Fibroblast of skin of left quadriceps (primary cell): ENCODE measurements around the gene BMS1.
"Not testable (repeated sequence)": the region's sequence is repeated elsewhere in the genome, so short reads cannot be mapped to it uniquely, and the experiment has no call there.

Source experiments
- DNase-seq, 2 experiments: peaks; one replicate each; pipeline ENCODE4 v3.0.0-alpha.2; 2013; ENCODE audit warnings: low read depth in 2 of 2

The BMS1 gene, protein sequence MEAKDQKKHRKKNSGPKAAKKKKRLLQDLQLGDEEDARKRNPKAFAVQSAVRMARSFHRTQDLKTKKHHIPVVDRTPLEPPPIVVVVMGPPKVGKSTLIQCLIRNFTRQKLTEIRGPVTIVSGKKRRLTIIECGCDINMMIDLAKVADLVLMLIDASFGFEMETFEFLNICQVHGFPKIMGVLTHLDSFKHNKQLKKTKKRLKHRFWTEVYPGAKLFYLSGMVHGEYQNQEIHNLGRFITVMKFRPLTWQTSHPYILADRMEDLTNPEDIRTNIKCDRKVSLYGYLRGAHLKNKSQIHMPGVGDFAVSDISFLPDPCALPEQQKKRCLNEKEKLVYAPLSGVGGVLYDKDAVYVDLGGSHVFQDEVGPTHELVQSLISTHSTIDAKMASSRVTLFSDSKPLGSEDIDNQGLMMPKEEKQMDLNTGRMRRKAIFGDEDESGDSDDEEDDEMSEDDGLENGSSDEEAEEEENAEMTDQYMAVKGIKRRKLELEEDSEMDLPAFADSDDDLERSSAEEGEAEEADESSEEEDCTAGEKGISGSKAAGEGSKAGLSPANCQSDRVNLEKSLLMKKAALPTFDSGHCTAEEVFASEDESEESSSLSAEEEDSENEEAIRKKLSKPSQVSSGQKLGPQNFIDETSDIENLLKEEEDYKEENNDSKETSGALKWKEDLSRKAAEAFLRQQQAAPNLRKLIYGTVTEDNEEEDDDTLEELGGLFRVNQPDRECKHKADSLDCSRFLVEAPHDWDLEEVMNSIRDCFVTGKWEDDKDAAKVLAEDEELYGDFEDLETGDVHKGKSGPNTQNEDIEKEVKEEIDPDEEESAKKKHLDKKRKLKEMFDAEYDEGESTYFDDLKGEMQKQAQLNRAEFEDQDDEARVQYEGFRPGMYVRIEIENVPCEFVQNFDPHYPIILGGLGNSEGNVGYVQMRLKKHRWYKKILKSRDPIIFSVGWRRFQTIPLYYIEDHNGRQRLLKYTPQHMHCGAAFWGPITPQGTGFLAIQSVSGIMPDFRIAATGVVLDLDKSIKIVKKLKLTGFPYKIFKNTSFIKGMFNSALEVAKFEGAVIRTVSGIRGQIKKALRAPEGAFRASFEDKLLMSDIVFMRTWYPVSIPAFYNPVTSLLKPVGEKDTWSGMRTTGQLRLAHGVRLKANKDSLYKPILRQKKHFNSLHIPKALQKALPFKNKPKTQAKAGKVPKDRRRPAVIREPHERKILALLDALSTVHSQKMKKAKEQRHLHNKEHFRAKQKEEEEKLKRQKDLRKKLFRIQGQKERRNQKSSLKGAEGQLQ

DNA sequence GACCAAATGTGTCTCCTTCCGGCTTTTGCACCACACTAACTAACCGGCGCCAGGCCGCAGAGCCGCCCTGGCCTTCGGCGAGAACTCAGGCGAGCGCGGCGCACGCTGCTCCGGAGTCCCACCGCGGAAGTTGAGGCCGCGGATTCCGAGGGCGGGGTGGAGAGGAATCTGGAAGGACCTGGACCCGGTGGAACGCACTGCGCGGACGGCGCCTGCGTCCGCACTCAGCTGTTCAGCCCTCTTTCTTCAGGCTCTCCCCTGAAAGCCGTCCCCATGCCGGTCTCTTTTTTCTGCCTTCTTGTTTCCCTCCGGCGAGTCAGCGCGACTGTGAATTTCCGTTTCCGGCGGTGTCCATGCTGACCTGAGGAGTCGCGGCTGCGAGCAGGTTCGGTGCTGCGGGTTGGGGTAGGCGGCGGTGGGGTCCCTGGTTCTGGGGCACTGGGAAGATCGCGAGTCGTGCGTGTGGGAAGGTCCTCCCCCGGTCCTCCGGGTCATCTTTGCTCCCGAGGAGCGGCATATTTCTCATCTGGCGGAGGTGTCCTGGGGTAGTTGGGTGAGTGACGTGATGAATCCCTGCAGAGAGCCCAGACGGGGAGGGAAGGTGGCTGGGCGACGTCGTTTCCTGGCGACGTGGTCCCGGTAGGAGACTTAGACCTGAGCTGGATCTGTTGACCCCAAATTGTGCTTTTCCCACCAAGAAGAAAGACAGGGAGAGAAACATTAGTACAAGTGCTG is at the start of gene BMS1:
Gene BMS1 (plus strand): TSS at position 350 of the 735 bp plus-strand sequence. CDS start 1,600 bp downstream, outside the sequence.
- peak; percentile 85 to 88 for DNase-seq

GRCh38 chr10:42734536-42734935 is 48.1 kb upstream of the BMS1 start:
- no peak for DNase-seq

DNA sequence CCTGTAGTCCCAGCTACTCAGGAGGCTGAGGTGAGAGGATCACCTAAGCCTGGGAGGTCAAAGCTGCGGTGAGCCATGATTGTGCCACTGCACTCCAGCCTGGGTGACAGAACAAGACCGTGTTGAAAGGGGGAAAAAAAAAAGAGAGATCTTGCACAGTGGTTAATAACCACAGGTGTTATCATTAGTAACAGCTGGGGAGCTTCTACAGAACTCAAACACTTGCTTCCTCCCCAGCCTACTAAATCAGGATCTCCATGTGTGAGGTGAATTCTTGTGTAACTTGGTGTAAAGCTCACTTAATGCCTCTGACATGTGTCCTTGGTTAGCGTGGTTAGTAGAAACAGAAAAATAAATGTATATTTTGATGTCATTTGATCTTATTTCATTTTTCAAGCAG is 43.9 kb upstream of the BMS1 start:
- DNase-seq, result no peak

DNA sequence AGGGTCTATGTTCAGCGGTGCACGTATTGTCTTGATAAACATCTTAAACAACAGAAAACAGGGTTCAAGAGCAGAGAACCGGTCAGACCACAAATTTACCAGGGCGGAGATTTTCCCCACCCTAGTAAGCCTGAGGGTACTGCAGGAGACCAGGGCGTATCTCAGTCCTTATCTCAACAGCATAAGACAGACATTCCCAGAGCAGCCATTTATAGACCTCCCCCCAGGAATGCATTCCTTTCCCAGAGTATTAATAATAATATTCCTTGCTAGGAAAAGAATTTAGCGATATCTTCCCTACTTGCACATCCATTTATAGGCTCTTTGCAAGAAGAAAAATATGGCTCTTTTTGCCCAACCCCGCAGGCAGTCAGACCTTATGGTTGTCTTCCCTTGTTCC is 41.1 kb upstream of the BMS1 start:
- not testable (repeated sequence) for DNase-seq

- no peak for DNase-seq
Observed at GRCh38 chr10:42743697-42744096, 38.9 kb upstream of the BMS1 start.

DNA sequence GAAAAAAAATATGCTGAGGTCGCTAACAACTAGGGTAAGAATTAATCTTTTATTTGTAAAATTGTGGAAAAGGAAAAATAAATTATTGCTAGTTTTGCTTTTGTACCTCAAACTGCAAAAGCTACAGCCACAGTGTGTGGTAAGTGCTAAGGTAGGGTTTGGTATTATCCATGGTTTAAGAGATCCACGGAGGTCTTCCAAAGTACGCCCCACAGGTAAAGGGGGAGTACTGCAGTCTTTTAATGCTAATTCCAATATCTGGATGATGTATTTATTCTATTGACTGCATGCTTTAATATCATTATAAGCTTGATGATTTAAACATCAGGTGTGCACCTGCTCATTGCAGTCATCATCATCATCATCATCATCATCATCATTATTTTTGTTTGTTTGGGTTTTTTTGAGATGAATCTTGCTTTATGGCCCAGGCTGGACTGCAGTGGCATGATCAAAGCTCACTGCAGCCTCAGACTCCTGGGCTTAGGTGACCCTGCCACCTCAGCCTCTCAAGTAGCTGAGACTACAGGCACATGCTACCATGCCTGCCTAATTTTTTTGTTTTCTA is 38.4 kb upstream of the BMS1 start:
- no peak for DNase-seq

GRCh38 chr10:42753126-42753506 is 29.5 kb upstream of the BMS1 start:
- DNase-seq, result peak; percentile 31 to 37

DNA sequence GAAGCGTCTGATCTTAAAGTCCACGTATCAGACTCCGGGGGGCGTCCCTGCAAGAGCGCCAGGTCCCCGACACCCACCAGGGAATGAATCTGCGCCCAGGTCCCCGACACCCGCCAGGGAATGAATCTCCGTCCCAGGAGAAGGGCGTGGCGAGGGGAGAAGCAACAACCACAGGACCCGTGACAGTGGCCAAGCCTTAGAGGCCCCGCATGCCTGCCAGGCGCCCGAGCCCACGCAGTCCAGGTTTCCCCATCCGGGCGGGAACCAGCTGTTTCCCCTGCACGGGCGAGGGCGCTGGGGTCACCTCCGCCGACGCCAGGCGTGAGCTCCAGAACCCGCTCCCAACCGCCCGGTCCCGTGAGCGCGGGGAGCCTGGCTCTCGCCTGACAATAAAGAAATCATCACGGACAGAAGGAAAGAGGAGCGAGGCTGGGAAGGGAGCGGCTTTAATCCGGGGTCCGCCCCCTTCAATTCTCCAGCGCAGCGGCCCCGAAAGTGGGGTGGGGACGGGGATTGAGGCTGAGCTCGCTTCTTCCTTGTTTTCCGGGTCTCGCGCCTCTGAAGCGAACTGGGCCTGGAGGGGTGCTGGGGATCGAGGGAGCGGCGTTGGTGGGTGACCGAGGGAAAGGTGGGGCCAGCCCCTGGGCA is 29.0 kb upstream of the BMS1 start:
- no peak for DNase-seq

DNA sequence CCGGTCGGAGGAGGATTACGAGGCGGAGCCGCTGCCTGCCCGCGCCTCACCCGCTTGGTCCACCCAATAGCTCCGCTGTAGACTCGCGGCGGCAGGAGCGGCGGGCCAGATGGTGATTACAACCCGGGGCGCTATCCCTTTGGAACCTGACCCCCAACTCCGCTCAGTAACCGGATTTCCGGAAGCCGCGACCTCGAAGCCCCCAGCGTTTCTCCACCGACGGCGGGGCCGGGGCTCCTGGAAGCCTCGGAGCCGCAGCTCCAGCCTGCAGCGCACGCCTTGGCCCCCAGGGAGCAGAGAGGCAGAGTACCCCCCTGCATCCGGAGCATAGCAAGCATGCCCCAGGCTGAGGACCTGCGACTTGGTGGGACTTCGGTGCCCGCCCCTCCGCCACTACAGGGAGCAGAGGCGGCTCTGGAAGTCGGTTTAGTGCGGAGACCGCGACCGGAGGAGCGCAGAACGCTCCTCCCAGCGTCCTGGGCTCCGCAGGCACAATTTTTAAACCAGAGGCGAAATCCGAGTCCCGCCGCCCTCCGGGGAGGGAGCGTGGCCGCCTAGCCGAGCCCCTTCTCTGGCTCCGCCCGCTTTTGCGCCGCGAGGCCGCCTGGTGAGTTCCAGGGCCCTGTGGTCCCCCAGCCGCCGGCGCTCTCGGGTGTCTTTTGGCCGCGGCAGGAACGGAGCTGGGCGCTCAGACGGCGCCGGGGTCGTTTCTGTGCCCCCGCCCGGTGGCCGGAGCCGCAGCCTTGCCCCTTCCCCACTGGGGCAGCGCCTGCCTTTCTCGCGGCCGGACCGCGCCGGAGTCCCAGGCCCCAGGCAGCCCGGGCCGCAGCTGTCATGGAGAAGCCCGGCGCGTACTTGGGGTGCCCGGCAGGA is 28.2 kb upstream of the BMS1 start:
- no peak for DNase-seq

DNA sequence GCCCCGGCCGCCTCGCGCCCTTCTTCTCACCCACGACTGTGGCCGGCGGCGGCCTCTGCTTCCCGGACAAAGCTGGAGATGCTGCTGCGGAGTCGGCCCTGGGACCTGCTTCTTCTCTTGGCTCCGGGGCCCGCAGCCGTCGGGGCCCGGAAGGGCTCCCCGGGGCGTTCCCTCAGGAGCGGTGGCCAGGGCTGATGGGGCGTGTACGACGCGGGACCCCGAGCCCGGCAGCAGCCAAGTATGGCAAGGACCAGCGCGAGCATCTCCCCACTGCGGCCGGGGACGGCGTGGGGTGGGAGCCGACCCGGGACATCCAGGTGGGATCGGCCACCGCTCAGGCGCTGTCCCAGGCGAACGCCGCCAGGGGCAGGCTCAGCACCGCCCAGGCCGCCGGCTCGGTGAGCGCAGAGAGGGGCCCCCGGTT is 27.6 kb upstream of the BMS1 start:
- DNase-seq, result no peak

GRCh38 chr10:42755556-42756093 is 27.0 kb upstream of the BMS1 start:
- no peak for DNase-seq

DNA sequence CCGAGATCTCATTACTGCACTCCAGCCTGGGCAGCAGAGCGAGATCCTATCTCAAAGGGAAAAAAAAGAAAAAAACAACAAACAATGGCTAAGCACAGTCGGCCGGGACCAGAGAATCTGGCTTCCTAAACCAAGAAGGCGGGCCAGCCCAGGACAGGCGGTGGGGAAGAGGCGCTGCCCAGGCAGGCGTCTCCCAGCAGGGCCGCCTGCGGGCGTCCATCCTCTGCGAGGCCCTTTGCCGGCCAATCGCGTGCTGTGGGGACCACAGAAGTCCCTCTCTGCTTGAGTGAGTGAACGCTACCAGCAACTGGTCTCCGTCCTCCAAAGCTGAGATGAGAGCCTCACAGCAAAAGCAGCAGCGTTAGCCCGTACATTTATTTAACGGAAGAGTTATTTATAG is 14.7 kb upstream of the BMS1 start:
- DNase-seq, result no peak

GRCh38 chr10:42768581-42769152 is 13.9 kb upstream of the BMS1 start:
- no peak for DNase-seq

DNA sequence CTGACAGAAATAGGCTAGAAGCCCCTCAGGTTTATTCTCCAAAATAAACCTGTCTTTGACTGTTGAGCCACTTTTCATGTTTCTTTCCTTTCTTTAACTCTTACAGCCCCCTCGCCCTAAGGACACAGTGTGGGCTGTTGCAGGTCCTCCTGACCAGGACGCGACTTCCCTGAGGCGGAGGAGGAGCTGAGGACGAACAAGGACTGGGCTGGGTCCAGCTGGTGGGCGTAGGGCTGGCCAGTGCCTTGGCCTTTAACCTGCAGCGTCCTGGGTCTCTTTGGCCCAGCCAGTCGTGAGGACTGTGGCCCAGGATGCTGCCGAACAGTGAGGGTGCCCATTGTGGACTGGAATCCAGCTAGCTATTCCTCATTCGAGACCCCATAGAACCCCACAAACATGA is 13.4 kb upstream of the BMS1 start:
- no peak for DNase-seq

- no peak for DNase-seq
Observed at GRCh38 chr10:42769673-42770072, 12.9 kb upstream of the BMS1 start.

DNA sequence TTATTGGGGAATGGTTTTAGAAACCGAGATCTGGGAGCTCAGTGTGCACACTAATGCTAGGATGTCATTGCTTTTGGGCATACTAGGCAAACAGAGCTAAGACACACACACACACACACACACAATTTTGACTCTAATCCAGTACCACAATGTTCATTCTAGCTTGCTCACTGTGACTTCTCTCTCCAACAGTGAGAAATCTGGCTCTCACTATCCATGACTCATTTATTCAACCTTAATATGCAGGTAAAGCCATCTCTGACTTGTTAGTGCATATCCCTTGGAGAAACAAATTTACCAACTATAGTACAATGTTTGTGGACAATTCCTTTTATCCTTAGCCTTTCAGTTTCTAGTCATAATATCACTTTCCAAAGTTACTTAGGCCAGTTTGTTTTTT is 5.9 kb upstream of the BMS1 start:
- no peak for DNase-seq

GRCh38 chr10:42780456-42780855 is 2.1 kb upstream of the BMS1 start:
- DNase-seq, result no peak

- no peak for DNase-seq
Observed at GRCh38 chr10:42781893-42782445, 626 bp upstream of the BMS1 start.

- DNase-seq, result peak in 1 of 2 experiments; percentile 3
Observed at GRCh38 chr10:42783181-42783549, 570 bp downstream of the BMS1 start.
